ENCODE measurements around the gene NFASC.

NFASC gene

DNA sequence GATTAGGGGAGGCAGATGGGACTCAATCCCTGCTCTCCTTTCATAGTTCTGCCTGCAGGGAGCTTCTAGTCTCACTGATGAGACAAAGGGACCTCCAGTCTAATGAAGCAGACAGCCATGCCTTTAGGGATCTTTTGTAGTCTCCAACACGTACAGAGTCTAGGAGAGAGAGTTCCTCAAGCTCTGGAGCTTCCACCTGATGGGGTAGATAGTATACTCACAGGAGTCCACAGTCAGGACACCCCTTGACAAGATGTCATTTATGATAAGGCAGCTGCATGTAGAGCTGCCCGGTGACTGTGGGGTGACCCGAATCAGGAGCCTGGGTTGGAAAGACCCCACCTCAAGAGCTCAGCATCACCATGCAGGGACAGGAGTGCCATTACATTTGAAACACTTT lies 117.0 kb downstream of the NFASC start:
- no peak for DNase-seq

DNA sequence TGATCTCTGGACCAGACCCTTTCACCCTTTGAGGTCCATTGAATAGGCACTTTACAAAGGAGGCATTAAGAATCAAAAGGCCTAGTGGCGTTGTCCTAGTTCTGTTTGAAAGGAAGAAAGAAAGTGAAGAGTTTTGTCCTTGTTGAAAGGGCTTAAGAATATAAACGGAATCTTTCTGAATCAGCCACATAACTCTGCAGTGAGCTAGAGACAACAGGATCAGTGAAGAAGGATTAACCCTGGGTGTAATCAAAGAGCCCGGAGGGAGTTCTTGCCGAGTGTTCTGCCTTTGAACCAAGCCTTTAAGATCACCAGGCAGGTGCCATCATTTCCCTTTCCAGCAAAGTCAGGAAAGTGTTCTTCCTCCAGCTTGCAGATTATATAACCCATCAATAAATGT lies 117.5 kb downstream of the NFASC start:
- no peak for DNase-seq

DNA sequence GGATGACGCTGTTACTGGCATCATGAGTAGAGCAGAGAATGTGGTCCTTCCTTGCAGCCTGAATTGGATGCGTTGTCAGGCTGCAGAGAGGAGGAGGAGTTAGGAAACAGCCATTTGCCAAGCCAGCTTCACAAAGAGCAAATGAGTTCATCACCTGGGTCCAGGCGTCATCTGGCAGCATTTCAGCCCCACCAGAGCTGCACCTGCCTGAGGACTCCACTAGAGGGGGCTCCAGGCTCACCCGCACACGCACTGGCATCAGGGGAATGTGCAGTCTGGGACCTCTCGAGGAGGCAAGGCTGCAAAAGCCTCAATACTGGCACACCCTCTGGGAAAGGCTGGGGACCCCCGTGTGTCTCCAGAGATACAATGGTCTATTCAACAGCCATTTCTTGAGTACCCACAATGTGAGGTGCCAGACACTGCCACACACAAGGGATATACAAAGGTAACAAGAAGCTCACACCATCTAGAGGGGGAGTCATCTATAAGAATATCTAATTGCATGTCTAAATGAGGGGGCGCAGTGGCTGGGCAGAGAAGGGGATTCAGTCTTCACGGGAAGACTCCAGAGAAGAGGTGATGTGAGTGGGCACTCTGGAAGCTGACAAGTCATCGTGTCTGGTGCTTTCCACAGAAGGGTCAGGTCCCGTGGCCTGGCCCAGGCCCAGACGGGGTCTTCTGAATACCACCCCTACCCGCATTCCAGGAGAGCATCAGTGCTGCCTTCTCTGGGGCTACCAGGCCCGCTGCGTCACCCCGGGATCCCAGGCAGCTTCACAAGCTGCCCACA lies 118.8 kb downstream of the NFASC start:
- DNase-seq = peak; percentile 48

DNA sequence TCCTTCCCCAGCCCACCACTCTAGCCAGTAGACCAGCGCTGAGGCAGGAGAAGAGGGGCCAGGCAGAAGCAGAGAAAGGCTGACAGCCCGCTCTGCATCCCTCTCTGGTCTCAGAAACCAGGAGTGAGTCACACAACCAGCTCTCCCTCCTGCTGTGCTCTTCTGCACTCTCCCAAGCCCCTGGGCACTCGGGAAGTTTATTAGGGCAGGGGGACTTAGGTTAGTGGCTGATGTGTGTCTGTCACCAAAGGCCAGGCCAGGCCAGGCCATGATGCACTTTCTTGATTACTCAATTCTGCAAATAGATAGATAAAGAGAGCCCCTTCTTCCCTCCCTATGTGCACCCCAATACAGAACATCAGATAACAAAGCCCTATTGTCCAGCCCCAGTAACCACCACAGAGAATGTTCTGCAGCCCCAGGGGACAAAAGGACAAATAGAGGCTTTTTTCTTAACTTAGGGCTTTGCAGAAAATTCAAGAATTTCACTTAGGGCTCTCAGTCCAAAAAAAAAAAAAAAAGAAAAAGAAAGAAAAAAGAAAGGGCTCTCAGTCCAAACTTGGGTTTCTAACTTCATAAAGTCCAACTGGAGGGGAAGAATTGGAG lies 119.5 kb downstream of the NFASC start:
- DNase-seq = no peak

DNA sequence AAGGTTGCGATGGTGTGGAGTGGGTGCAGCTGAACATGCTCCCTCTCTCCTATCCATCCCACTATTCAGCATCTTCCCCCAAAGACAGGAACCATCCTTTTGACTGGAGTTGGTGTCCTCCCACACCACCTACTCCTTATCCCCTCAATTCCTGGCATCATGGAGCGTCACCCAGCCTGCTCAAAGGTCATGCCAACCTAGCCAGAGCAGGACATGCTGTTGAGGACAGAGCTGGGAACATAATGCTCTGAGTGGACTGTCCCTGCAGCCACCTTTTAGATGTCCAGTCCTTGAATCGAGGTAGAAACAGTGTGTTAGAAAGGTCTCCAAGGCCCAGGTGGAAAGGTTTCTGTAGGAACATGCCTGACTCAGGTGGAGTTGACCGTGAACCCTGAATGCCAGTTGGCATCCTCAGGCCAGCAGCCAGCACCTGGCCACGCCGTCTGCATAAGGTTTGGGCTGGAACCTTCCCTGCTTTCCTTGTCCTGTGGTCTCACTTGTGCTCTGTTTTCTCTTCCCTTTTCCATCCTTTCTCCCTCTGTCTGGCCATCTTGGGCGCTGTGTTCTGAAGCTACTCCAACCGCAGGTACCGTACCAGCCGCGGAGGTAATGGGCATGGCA lies 120.2 kb downstream of the NFASC start:
- no peak for DNase-seq

- DNase-seq = peak; percentile 50
Measured at GRCh38 chr1:204991342-204991844, 120.7 kb downstream of the NFASC start.

- no peak for DNase-seq
Measured at GRCh38 chr1:204992201-204992997, 121.7 kb downstream of the NFASC start.

DNA sequence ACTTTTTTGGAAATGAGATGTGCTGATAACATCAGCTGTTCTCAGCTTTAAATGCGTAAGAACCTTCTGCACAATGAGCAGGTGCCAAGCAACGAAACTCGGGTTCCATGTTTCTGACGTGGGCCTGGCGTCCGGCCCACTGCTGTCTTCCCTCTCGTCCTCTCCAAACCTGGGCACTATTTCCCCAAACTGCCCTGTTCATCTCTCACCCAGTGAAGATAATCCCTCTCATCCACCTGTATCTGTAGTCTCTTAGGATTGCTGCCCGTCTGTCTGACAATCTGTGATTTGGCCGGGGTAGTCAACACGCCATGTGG lies 122.3 kb downstream of the NFASC start:
- DNase-seq = no peak

GRCh38 chr1:204994086-204994862 lies 123.6 kb downstream of the NFASC start:
- no peak for DNase-seq

DNA sequence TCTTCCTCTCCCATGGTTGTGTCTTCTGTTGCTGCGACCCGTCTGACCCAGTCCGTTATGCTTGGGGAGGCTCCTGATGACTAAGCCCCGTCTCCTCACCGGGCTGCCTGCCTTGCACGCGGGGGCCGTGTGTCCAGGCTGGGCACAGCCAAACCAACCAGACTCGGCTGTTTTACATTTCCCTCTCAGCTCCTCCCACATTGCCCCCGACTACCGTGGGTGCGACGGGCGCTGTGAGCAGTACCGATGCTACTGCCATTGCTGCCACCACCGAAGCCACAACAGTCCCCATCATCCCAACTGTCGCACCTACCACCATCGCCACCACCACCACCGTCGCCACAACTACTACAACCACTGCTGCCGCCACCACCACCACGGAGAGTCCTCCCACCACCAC lies 126.3 kb downstream of the NFASC start:
- no peak for DNase-seq

DNA sequence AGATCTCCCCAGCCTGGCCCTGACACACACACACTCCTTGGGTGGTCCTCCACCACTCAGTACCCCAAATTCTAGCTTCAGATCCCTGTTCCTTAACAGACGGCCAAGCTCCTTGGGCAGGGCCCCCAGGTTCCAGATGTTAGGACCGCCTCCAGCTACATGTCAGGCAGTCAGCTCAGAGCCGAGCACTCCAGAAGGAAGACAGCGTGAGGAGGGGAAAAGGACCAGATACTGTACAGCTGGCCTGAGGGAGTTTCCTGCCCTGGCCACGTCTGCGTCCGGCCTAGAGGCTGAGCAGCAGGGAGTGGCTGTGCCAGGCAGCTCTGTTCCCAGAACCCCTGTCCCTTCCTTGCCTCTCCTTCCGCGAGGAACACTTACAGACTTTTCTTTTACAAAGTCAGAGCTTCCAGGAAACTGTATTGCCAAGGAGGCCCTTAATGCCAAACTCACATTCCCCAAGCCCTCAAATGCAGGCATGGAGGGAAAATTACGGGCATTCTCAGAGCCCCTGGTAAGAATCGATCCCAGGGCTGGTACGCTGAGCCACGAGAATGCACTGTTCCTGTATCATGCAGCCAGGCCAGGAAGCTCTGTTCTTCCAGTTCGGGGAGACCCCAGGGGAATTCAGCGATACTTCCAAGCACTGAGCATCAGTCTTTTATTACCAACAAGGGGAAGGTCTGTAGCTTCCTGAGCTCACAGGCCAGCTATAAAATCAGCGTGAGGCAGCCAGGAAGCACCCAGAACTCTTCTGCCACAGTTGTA lies 127.1 kb downstream of the NFASC start:
- DNase-seq = no peak

DNA sequence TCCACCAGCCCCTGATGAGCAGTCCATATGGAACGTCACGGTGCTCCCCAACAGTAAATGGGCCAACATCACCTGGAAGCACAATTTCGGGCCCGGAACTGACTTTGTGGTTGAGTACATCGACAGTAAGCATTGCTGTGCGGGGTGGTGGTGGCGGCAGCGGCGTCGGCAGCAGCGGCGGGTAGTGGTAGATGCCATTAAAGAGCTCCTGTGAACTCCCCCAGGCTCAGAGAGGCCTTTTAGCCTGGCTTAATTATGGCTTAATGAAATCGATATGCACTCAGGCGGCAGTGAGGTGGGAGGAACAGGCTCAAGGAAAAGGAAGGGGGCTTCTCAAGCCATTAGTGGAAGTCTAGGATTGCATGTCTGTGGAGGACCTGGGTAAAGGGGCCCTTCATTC lies 130.5 kb downstream of the NFASC start:
- no peak for DNase-seq

GRCh38 chr1:205002705-205003104 lies 132.0 kb downstream of the NFASC start:
- DNase-seq = no peak

DNA sequence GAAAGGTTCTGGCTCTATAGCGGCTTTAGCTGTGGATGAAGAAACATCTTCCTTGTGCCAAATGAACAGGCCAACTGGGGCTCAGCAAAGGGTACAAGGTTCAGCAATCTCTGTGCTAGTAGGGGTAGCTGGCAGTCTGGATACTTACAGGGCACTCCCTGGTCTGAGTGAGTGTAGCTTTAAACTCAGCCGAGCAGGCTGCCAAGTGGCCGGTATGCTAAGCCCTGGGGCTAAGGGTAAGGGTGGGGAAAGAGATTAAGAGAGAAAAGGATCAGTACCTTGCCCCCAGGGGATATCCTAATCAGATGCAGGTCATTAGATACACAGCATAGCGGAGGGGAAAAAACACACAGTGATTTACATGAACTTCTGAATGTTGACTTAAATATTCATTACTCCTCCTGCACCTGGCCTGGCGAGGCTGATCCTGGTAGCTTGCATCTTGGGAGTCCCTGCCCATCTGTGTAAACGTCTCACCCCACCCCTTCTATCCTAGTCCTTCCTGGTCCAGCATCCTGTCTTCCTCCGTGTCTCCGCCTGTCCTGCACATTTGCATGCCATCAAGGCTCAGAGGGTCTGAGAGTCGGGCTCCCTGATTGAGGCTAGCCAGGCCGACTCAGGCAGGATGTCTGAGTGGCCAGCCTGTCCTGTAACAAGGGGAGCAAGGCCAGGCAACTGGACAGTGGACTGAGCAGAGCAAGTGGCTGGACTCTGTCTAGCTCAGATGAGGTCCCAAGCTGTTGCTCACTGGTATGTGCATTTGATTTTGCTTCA lies 132.9 kb downstream of the NFASC start:
- DNase-seq = no peak

- no peak for DNase-seq
Measured at GRCh38 chr1:205004351-205004750, 133.7 kb downstream of the NFASC start.

GRCh38 chr1:205008896-205009295 lies 138.2 kb downstream of the NFASC start:
- DNase-seq = no peak

- no peak for DNase-seq
Measured at GRCh38 chr1:205009670-205010069, 139.0 kb downstream of the NFASC start.

DNA sequence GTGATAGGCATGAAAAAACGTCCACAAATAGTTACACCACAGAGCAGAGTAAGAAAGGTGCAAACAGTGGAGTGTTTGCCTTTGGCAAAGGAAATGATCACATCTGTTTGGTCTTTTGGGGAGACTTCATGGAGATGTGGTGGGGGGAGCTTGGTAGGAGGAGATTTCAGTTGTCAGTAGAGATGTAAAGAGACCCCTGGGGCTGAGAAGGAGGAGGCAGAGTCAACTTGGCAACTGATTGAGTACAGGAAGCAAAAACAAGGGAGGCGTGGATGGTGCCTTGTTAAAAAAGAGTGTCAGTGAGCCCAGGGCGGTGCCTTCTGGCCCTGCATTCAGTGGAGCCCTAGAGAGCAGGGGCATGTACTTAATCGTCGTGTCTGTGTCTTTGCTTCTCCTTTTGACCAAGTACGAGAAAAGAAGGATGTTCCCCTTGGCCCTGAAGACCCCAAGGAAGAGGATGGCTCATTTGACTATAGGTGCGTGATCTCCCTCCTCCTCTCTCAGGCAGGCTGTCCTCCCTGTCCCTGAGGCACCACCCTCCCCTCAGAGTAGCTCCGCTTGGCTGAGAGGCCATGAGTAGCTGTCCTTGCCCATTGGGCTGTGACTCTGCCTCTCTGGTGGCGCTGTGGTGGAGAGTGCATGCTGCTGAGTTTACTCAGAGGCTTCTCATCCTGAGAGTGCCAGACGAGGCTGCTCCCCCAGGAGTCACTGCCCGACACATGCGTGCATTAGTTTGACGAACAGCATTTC lies 141.9 kb downstream of the NFASC start:
- peak; percentile 27 for DNase-seq

GRCh38 chr1:205013683-205014367 lies 143.2 kb downstream of the NFASC start:
- peak; percentile 78 for DNase-seq

DNA sequence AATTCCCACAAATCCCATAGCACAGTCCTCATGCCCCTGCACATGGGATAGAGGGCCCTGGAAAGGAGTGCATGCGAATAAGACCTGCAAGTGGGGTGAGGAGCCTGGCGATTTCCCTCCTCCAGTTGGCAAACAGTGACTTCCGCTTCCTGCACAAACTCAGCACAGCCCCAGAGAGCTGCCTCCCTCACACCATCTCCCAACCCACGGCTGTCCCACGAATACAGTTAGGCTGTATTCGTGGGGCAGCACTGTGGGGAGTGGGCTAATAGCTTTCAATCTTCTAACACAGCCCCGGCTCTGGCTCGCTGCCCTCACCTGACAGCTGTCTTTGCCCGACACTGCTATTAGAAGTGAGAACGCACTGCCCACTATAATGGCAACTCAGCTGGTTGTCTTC lies 144.1 kb downstream of the NFASC start:
- DNase-seq = peak; percentile 60
